ENCODE data around the gene NRIP2.

Gene NRIP2

DNA sequence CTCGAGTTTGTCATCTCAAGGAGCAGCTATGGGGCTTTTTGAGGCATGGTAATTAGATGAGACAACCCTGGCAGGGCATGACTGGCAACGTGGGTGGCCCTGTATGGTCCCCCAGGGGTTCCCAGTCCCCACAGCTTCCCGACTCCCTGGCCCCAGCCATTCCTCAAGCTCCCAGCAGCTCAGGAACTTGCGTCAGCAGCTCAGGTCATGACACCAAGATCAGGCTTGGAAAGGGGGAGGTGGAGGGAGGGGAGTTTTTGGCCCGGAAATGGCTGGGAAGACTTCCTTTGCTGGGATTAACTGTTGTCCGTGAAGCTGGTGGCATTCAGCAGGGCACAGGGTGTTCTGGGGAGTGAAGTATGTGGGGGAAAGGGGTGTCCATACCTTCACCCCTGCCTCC, 10.4 kb upstream of the NRIP2 start:
- peak in 1 of 14 donors; percentile 19 for DNase-seq

DNA sequence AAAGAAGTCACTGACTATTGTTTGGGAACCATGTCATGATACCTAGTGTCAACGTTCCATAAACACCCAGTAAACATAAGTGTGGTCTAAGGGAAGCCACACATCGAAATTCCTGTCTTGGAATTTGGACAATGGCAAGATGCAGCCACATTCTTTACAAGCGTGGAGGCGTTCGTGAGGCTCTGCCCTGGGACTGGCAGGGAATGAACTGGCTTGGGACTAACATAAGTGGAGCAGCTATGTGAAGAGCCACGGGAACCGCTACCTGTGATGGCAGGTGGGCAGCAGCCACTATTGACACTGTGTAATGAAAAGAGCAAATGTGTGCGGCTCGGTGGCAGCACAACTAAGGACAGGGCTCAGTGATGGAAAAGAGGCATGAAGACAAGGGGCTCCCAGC, 10.0 kb upstream of the NRIP2 start:
- DNase-seq = no peak

DNA sequence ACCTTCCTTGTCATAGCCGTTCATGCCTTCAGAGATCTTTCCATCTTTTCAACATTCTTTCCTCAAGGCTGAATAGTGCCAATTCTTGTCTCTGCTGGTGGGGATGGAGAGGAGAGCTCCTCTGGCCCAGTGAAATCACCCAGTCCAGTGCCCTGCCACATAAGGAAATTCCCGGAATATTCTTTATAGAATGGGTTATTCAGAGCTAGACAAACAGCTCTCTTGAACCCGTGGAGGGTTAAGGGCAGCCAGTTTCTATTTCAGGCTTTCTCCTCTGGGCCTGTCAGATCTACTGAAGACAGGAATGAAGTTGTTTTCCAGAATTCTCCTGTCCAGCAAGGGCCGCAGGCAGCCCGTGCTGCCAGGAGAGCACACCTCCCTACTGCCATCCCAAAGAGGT, 8.1 kb upstream of the NRIP2 start:
- DNase-seq = no peak

DNA sequence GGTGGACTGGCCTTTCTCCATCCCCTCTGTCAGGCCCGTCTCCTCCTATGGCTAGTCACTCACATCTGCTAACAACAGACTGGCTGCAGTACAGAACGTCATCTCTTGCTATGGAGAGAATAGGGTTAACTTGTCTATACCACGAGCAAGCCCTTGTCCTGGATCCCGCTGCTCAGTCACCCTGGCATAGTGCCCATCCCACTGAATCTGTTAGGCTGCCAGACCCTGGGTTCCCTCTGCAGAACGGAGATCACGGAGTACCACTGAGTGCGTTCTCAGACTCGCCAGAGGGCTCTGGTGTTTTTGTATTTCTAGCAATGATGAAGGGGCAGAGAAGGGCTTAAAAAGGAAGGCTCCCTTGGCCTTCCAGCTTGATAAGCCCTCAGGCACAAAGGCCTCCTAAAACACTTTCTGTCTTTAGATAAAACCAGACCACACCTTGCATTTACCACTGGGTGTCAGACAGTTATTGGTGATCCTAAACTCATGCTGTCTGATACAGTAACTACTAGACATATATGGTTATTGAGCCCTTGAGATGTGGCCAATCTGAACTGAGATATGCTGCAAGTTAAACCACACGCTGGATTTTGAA, 6.3 kb upstream of the NRIP2 start:
- DNase-seq = peak in 1 of 14 donors; percentile 62

DNA sequence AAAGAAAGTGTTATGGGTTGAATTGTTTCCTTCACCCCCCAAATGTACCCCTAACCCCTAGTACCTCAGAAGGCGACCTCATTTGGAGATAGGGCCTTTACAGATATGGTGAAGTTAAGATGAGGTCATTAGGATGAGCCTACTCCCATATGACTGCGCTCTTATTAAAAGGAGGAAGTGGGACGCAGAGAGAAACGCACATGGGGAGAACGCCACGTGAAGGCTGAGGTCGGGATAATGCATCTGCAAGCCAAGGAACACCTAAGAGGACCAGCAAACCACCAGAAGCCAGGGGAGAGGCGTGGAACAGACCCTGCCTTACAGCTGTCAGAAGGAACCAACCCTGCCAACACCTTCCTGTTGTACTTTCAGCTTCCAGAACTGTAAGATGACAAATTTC, 1.7 kb upstream of the NRIP2 start:
- no peak for DNase-seq

DNA sequence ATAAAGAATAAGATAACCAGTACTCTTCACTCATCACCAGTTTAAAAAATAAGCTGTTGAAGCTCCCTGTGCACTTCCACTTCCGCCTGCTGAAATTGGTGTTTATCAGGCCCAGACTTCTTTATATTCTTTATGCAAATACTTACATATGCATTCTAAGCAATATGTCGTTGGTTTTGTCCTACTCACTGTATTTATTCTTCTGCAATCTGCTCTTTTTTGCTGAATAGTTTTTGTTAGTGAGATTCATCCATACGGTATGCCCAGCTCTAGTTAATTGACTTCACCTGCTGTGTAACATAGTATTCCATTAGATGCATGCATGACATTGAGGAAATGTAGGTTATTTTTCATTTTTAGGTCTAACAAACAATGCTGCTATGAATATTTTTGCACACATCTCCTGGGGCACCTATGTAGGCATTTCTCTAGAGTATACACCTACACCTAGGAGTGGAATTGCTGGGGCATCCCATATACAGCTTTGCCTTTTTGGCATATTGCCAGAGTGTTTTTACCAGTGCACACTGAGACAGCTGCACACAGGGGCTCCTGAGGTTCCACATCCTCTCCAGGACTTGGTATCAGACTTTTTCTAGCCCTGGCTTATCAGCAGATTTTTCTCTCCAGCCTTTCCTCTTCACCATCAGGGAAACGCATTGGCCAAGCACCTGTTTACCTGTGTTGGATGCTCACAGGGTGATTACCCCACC, 1.0 kb upstream of the NRIP2 start:
- peak in 1 of 14 donors; percentile 13 for DNase-seq

DNA sequence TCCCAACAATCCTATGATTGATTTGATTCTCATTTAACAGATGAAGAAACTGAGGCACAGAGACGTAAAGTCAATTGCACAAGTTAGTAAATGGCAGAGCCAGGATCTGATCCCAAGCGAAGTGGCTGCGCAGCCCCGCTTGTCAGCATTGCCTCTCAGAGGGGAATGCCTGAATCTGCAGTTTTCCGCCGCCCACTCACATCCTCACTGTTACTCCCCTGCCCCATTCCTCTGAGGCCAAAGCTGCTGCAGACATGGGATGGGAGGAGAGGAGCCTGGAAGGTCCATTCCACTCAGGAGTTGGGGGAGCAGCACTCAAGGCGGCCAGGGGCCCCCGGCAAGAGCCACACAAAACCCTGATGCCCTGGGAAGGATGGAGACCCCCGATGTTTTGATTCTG, 1.0 kb downstream of the NRIP2 start:
- DNase-seq = peak in 1 of 14 donors; percentile 40

DNA sequence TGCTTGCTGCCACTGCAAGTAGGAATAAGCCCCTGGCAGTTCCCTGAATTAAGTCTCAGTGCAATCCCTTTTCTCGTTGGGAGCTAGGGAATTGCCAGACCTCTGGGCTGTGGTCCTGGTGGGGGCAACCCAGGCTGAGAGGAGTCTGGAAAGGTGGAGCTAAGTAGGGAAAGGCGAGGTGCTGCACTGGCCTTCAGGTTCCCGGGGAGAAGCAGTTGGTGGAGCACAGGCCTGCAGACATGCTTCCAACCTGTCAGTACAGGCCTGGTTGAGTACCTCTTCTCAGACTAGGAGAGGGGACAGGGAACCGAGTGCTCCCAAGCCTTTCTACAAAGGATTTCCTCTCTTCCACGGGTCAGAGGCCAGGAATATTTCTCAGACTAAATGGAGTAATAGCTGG, 1.5 kb downstream of the NRIP2 start:
- DNase-seq = peak in 1 of 14 donors; percentile 66

DNA sequence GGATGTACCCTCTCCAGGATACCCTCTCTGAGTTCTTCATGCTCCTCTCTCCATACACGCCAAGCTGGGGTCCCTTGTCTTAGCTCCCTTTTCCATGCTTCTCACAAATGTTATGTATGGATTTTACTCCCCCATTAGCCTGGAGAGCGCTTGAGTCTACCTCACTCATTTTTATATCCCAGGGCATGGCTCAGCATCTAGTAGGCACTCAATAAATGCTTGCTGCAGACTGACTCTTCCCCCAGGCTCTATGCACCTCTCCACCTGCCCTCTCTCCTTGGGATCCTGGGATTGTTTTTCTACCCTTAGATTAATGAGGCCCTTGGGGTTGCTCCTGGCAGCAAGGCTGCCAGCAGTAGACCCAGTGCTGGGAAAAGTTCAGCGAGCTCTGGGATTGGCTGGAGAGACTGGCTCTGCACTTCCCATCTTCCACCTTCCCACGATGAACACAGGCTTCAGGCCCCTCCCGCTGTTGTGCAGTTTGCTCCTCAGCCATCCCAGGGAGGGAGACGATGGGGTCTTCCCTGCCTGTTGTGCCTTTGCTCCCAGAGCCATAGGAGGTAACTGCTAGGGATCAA, 2.2 kb downstream of the NRIP2 start:
- peak in 1 of 14 donors; percentile 61 for DNase-seq

DNA sequence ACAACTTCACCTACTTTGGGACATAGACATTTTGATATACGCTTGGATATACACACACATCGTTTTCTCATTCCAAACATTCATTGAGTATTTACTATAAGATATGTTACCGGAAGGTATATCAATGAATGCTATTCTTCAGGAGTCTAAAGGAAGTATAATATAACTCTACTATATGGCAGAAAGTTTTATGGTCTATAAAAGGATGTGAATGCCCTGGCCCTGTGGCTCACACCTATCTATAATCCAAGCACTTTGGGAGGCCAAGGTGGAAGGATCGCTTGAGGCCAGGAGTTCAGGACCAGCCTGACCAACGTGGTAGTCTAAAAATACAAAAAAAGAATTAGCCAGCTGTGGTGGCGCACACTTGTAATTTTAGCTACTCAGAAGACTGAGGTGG, 5.6 kb downstream of the NRIP2 start:
- DNase-seq = no peak

DNA sequence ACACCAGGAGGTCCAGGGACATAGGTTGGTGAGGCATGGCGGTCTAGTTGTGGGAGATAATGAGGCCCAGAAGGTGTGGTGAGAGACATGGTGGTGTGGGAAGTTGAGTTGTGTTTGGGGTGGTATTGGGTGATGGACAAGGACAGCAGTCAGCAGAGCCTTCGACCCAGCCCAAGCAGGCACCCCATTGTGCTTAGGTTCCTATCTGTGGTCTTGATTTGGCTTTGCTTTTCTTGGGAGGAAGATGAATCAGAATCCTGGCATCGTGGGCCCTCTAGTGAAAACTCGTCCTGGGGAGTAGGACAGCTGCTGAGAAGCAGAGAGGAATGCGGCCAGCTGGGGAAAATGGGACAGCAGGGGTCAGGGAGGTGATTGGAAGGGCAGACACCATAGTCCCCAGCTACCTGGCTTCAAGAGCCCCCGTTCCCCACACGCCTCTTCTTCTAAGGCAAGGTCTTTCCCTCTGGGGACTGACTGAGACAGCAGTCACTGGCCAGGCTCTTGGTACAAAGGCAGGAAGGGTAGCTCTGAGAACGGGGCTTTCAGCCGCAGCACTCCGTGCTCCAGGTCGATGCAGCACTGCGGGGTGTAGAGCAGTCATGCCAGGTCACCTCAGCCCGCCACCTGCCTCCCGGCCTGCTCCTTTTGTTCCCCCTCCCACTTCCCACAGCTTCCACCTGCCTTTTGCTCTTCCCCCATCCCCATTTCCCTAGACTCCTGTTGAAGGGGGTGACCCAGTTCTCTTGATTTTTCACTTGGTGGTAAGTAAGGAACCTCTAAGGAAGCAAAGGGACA, 7.9 kb downstream of the NRIP2 start:
- DNase-seq = peak in 1 of 14 donors; percentile 47

DNA sequence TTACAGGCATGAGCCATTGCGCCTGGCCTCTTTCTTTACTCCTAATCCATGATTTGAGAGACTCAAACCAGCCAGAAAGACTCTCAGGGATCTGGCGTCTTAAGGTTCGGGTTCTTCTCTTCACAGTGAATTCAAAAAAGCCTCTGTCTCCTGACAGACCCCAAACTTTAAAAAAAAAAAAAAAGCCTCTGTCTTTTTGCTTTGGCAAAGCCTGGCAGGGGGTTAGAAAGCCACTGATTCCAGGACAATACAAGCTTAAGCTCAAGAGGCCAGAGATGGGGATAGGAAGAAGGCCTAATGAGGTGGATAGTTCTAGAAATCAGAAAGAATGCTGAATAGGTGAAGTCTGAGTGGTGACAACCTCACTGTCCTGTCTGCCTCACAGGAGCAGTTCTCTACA, 8.8 kb downstream of the NRIP2 start:
- DNase-seq = no peak

DNA sequence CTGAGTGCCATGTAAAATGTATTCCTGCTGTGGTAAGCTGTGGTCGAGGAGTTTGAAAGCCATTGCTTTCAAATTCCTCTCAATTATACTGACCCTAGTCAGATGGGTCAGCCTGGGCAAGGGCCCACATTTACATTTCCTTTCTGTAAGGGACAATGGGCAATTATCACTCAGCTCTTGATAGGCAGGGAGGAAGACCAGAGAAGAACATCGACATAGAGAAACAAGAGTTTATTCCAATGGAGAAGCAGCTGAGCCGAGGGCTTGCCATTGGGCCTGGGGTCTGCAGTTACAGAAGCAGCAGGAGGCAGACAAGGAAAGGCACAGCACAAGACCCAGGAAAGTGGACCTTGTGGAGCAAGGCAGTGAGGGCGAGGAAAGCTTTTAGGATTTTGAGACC, 9.7 kb downstream of the NRIP2 start:
- no peak for DNase-seq

DNA sequence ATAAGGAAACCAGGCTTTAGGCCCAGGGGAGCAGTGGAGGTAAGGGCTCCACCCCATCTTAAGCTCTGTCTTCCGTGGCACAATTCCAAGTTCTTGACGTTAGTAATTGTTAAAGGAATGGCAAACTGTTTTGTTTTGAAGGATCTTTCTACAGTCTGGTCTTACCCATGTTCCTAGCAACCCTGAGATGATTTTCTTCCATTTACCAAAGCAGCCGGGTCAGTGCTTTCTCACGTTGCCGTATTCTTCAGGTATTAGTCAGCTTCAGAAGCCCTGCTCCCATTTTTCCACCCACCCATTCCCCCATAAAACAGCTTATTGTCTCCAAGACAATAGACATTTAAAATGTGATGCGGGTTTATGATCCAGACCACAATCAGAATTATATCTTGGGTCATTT, 10.3 kb downstream of the NRIP2 start:
- DNase-seq = no peak

DNA sequence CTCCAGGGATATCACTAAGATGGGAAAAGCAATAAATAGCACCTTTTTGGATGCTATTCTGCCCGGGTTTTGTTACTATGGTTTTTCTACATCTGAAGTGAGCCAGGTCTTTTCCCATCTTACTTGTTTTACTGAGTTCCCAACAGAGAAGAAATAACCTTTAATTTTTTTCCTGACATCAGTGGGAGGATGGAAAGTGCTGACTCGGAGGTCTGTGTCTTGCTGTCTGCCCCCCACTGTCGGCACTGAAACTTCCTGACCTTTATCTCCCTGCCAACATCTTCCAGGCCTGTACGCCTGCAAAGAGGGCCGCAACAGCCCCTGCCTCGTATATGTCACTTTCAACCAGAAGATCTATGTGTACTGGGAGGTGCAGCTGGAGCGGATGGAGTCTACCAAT, 11.4 kb downstream of the NRIP2 start:
- no peak for DNase-seq

DNA sequence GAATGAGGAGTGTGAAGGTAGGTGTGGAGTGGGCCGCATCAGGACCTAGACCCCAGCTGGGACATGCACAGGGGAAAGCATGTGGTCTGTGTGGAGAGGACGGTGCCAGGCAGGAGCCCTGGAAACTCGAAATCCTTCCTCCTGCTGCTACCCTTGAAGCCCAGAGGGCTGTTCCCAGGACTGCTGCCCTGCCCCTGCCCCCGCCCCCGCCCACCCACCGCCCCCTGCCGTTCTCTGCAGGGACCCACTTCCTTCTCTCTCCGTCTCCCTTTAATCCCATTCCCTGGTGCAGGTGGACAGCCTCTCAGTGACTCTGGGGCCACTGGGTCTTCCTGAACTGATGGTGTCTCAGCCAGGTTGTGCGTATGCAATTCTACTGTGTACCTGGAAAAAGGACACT, 14.4 kb downstream of the NRIP2 start:
- DNase-seq = no peak

DNA sequence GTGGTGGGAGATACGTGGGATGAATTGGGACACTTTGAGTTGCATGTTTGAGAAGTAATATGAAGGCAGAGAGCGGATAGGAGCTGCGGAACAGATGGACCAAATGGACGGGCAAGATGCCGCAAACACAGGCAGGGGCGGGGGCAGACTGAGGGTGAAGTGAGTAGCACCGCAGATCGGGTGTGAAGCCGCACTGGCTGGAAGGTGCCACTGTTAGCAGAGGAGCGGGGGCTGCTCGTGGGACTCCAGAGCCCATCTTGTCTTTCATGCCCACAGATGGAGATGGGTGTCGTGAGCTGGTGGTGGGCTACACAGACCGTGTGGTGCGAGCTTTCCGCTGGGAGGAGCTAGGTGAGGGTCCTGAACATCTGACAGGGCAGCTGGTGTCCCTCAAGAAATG, 15.0 kb downstream of the NRIP2 start:
- no peak for DNase-seq

DNA sequence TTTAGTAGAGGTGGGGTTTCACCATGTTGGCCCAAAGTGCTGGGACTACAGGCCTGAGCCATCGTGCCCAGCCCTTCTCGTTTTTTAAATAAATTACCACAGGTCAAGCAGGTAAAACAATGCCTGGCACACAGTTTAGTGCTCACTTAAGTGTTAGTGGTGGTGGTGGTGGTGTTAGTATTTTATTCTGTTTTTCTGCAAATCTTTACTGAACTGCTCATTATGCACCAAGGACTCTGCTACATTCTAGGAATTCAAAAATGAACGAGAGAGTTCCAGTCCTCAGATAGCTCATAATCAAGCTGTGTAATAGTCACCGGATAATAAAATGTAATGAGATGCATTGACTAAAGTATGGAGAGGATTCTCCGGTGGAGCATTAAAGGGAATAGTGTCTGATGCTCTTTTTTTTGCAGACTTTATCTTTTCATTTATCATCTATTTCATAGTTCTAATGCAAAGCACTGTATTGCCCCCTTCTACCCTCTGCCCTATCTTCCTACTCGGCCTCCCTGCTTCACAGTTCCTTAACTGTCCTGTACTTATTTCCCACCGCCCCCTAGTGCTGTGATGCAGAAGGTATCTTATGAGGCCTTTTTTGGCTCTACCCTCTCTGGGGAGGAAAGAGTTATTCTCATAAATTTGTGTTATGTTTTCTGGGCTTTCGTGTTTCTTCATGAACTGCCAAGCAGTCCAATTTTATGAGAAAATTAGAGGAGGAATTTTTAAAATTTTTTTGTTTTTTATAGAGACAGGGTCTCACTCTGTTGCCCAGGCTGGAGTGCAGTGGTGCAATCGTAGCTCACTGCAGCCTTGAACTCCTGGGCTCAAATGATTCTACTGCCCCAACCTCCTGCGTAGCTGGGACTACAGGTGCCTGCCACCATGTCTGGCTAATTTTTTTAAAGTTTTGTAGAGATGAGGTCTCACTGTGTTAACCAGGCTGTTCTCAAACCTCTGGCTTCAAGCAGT, 21.3 kb downstream of the NRIP2 start:
- DNase-seq = peak in 1 of 14 donors; percentile 59

DNA sequence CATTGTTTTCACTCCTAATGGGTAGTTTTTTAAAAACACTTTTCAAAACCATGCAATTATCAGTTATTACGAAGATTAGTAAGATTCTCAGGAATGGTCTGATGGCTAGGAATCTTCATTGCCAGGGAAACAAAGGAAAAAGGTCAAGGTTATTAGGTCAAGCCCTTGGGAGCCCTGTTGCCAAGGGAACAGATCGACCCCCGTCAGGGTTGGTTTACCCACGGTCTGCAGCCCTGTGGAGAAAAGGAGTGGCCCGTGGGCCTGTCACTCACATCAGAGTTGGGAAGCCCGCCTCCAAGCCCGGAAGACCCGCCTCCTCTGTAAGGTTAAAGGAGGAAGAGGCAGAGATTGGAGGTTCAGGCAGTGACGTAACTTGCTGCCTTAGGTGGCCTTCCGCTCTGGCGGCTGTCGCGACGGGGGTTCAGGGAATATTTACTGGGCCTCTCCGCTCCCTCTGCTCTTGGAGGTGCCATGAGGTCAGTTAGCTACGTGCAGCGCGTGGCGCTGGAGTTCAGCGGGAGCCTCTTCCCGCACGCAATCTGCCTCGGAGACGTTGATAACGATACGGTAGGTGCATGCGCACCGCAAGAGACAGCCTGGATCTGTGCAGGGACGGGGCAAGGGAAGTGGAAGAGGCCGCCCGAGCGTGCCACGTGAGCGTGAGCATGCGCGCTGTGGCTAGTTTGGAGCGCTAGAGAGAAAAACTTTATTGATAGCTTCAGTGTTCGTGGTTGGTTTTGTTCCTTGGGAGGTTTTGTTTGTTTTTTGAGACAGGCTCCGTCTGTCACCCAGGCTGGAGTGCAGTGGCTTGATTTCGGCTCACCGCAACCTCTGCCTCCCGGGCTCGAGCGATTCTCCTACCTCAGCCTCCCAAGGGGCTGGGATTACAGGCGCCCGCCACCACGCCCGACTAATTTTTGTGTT, 22.3 kb downstream of the NRIP2 start, which contains the start of gene ITFG2:
TSS of gene ITFG2 (plus strand) at position 379 of the 924 bp plus-strand sequence. CDS start at position 472, 93 bp downstream.
- peak; percentile 82 to 100 (median 99) for DNase-seq

DNA sequence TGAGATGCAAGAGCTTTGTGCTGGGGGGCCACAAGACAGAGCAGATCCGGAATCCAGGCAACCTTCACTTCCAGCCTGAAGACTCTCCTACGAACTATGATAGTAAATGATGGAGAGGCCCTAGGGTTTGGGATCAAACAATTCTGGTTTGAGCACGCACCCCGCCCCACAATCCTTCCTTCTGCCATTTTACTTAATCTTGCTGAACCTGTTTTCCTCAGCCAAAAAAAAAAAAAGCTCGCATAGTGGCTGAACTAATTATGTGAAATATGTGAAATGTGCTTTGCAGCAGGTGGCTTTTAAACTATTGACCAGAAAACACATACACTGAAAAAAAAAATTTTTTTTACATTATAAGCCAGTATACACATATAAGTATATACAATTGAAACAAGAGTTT, 23.0 kb downstream of the NRIP2 start:
- no peak for DNase-seq

DNA sequence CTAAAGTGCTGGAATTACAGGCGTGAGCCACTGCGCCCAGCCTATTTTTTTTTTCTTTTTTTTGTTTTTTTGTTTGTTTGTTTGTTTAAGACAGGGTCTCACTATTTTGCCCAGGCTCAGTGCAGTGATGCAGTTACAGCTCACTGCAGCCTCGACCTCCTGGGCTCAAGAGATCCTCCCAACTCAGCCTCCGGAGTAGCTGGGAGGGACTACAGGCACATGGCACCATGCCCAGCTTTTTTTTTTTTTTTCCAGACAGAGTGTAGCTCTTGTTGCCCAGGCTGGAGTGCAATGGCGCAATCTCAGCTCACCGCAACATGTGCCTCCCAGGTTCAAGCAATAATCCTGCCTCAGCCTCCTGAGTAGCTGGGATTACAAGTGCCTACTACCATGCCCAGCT, 28.1 kb downstream of the NRIP2 start:
- no peak for DNase-seq
